Activated T-helper 9 cell treated with anti-CD3 and anti-CD28 coated beads, Interleukin-2, amount 50 U/mL, for 16 hours (primary cell): ENCODE measurements around the gene NPTX1.

Source experiments
- DNase-seq: peaks from one replicate; pipeline ENCODE4 v3.0.0-alpha.2; 2020; ENCODE audit warnings: low read depth

Gene NPTX1

GRCh38 chr17:80458016-80458415 is 18.4 kb downstream of the NPTX1 start:
- no peak for DNase-seq

GRCh38 chr17:80457236-80457856 is 19.1 kb downstream of the NPTX1 start:
- no peak for DNase-seq

- DNase-seq, result no peak
These were observed 19.8 kb downstream of the NPTX1 start for GRCh38 chr17:80456465-80457235.

GRCh38 chr17:80455784-80456183 is 20.6 kb downstream of the NPTX1 start:
- no peak for DNase-seq

- peak; percentile 19 for DNase-seq
These were observed 21.1 kb downstream of the NPTX1 start for GRCh38 chr17:80455336-80455710.

GRCh38 chr17:80454557-80455335 is 21.7 kb downstream of the NPTX1 start:
- DNase-seq, result peak; percentile 93

- DNase-seq, result no peak
These were observed 22.3 kb downstream of the NPTX1 start for GRCh38 chr17:80453998-80454556.

GRCh38 chr17:80453126-80453997 is 23.0 kb downstream of the NPTX1 start:
- DNase-seq, result no peak

GRCh38 chr17:80452173-80452915 is 24.1 kb downstream of the NPTX1 start:
- no peak for DNase-seq

- DNase-seq, result no peak
These were observed 25.2 kb downstream of the NPTX1 start for GRCh38 chr17:80451104-80451775.

GRCh38 chr17:80449930-80450576 is 26.4 kb downstream of the NPTX1 start:
- DNase-seq, result no peak

GRCh38 chr17:80449194-80449929 is 27.0 kb downstream of the NPTX1 start:
- DNase-seq, result no peak

- DNase-seq, result no peak
These were observed 28.6 kb downstream of the NPTX1 start for GRCh38 chr17:80447790-80448189.

- no peak for DNase-seq
These were observed 29.6 kb downstream of the NPTX1 start for GRCh38 chr17:80446645-80447405.

GRCh38 chr17:80445726-80446110 is 30.7 kb downstream of the NPTX1 start:
- DNase-seq, result no peak

GRCh38 chr17:80445007-80445725 is 31.2 kb downstream of the NPTX1 start:
- DNase-seq, result no peak

GRCh38 chr17:80444644-80444979 is 31.8 kb downstream of the NPTX1 start:
- no peak for DNase-seq
